Stimulated activated CD8-positive, alpha-beta memory T cell treated with anti-CD3 and anti-CD28 coated beads, Interleukin-7, amount 100 ng/mL, for 24 hours (primary cell): ENCODE results near the gene RCOR1.
"Not testable (repeated sequence)": the region's sequence is repeated elsewhere in the genome, so short reads cannot be mapped to it uniquely, and the experiment has no call there.

Source experiments
- DNase-seq: peaks from one replicate; pipeline ENCODE4 v3.0.0-alpha.2; 2020; ENCODE audit warnings: low read depth

Gene RCOR1

GRCh38 chr14:102751088-102751487 is 158.6 kb downstream of the RCOR1 start:
- no peak for DNase-seq

GRCh38 chr14:102752239-102752847 is 159.9 kb downstream of the RCOR1 start:
- DNase-seq = no peak

GRCh38 chr14:102754370-102755262 is 162.2 kb downstream of the RCOR1 start:
- DNase-seq = no peak

DNA sequence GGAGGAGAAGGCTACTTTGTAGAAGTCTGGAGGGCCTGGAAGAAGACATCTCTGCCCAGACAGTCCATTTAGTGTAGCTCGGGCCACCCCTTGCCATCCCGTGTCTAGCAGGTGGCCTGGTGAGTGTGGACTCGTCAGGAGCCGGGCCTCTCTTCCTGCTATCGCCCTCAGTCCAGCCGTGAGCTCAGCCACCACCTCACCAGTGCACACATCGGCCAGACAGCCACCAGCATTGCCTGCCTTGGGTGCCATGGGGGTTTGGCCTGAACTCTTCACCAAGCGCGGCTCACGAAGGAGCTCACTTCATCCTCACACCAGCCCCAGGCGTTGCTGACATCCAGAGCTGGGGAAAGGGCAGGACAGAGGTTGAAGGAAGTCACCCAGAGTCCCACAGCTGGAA is 165.2 kb downstream of the RCOR1 start:
- no peak for DNase-seq

DNA sequence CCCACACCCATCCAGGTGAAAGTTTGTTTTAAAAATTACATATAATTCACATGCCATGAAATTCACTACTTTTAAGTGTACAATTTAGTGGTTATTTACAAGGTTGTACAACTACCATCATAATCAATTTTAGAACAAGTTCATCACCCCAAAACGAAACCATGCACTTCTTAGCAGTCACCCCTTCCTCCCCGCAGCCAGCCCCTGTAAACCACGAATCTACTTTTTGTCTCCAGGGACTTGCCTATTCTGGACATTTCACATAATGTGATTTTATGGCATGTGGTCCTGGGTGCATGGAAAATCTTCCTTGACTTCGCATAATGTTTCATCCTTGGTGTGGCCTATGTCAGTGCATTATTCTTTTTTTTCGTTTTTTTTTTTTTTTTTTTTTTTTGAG is 165.6 kb downstream of the RCOR1 start:
- DNase-seq = no peak

DNA sequence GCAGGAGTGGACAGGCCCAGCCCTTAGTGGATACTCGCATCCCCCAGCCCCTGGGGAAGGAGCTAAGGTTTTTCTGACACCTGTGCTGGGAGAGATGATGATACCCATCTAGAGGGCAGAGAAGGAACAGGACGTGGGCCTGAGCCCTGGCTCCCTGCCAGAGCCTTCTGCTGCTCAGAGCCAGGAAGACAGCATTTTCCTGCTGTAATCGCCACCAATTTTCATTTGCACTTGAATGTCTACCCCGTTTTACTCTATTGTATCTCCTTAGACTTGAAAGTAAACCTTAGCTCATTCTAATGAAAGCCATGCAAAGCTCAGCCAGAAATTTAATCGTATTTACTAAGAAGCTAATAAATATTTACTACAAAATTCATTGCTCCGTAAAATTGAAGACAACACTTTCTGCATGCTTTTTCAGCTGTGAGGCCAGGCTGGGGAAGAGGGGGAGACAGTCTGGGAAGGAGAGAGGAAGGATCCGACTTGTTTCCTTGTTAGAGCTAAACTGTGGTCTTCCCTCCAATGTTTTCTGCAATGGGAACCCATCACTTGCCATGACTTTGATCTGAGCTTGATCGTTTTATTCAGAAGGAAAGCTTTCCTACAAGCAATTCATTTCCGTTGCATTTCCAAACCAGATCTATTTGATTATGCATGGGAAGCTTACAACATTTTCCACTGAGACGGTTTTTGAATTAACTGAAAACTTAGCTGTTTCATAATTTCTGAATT is 167.2 kb downstream of the RCOR1 start:
- DNase-seq = no peak

DNA sequence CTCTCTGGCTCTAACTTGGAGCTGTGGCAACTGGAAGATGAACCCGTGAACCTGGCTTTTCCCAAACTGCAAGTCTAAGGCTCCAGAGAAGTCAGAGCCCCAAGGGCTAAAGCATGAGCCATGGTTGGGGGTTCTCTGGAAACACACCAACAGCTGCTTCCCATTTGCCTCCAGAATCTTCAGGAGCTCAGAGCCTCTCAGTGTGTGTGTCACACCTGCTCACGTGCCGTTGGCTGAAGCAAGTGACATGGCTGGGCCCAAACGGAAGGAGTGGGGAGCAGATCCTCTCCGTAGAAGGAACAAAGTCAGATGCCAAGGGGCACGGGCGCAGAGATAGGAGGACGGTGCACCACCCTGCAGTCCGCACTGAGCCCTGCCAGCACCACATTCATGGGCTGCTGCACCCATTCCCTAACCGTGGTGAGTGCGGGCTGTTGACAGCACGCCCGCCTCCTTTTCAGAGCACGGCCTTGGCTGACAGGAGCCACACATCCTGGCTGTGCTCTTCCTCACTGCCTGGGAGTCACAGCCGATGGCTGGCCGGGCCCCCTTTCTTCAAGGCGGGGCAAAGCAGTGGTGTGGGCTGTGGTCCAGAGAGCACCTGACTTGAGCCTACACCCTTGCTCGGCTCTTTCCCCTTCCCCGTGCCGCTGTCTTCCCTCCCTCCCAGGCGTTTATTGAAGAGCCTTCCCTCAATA is 168.2 kb downstream of the RCOR1 start:
- no peak for DNase-seq

GRCh38 chr14:102761206-102761605 is 168.8 kb downstream of the RCOR1 start:
- no peak for DNase-seq

DNA sequence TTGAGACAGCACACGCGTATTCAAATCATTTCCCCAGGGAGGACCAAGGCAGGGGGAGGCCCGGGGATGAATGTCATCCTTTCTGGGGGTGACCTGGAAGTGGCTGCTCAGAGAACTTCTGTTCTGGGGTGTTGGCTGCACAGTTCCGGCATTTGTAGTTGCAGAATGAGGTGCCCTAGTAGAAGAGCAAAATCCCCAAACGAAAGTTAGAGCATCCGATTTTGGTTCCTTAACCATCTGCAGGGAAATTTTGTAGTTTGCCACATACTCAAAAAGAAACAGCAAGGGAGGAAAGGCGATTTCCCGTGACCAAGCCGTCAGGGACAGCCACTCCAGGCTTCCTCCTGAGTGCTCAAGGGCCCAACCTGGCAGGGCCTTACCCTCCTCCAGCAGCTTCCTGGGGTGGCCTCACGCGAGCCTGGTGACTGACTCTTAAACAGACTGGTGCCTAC is 171.8 kb downstream of the RCOR1 start:
- no peak for DNase-seq

- not testable (repeated sequence) for DNase-seq
Measured at GRCh38 chr14:102765770-102766169, 173.3 kb downstream of the RCOR1 start.

- DNase-seq = no peak
Measured at GRCh38 chr14:102768223-102769048, 176.0 kb downstream of the RCOR1 start.

DNA sequence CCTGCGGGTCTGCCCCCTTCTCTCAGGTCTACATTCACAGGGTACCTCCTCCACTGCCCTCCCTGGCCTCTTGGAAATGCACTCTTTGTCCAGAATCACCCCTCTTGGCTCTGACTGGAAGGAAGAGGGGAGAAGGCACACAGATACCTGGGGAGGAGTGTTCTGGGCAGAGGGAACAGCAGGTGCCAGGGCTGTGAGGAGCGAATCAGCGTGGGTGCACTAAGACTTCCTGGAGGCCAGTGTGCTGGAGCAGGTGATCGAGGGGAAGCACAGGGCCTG is 176.5 kb downstream of the RCOR1 start:
- DNase-seq = no peak

DNA sequence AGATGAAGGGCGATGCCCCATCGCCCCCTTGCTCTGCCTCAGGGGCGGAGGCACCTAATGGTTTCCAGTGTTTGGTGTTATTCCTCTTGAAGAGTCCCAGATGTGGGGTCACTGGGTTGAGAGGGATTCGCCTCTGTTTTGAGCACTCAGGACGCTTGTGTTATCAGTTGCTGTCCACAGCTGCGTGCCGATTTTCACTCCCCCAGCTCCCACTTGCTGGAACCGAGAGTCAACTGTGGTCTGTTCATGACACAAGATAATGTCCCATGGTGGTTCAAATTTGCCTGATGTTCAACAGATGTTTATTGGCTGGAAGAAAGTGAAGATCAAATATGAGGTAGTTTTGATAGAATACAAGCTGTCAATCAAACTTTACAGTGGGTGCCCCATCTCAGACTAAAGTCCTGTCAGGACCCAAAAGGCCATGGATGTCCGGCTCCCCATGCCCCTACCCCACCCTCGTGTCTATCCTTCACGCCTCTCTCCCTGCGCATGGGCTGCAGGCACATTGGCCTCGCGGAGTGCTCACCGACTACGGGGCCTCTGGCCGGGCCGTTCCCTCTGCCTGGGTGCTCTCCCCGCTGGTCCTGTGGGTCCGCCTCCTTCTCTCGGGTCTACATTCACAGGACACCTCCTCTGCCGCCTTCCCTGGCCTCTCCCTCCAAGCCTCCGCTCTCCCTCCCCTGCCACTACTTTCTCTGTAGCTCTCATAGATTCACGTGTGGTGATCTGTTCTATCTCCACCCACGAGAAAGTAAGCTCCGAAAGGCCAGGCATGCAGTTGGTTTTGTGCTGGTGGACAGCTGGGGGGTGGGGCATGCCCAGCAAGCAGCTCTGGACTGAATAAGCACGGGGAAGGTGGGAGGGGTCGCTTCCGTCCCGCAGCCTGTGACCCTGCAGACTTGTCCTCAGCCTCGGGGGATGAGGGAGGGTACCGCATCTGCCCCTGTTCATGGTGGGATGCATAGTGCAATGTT is 178.0 kb downstream of the RCOR1 start:
- no peak for DNase-seq

GRCh38 chr14:102771144-102771543 is 178.7 kb downstream of the RCOR1 start:
- no peak for DNase-seq

GRCh38 chr14:102772781-102773570 is 180.5 kb downstream of the RCOR1 start:
- no peak for DNase-seq

GRCh38 chr14:102774391-102775153 is 182.1 kb downstream of the RCOR1 start:
- no peak for DNase-seq

DNA sequence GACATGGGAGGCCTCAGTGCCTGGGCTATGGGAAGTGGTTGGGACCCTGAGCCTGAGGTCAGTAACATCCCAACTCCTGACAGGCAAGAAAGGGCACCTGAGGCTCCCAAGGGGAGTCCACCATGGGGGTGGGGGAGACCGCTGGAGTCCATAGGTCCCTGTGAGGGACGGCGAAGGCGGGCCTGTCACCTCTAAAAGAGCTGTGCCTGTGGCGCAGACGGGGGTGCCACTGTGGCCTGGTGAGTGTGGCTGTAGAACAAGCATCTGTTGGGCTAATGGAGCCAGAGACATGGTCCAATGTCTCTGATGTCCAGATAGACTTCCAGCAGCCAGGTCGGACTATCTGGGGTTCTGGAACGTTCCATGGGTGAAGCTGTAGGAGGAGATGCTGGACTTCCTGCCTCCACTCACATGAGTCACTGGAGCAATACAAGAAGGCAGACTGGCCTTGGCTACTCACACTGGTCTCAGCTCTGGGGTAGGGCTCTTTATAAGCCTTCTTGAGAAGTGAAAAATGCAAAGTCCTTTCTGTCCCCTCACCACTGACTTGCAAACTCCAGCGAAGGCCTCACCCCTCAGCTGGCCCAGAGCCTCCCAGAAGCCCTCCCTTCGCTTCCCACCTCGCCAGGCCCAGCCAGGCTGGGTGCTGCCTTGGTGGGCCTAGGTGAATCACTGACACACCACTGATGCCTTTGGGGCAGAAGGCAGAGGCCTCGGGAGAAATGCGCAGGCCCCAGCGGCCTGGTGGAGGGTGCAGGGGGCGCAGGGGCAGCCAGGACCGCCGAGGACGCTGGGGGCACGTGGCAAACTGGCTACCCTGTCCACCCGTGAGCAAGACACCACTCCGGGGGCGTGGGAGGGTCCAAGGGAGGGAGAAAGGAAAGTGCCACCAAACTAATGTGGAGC is 183.7 kb downstream of the RCOR1 start:
- no peak for DNase-seq
